GM12801 (cell line): Measurements from ENCODE around the gene SLC12A1.

Experiments used
- TF ChIP-seq, protein P1 (sequence below): IDR thresholded peaks from one replicate; pipeline ENCODE4 v1.5.1; 2011; ENCODE audit warnings: control low read depth; ENCODE audit not compliant: insufficient read length; ENCODE audit errors: extremely low read depth

Gene SLC12A1

DNA sequence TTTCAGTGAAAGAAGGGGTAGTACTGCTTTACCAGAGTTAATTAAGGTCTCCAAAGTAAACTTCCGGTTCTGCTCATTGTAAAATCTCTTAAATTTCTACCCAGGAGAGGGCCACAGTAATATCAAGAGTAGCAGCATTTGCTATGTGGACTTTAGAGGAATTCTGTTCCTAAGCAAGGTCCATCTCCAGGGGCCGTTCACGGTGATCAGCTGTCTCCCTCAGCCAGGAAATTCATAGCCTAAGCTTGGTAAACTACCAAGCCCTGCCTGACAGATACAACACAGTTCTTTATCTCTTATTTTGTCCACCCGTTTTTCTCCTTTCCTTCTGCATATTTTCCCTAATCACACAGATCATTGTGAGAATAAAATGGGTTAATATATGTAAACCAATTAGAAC is 127.4 kb downstream of the SLC12A1 start:
- TF ChIP-seq, protein P1, sequence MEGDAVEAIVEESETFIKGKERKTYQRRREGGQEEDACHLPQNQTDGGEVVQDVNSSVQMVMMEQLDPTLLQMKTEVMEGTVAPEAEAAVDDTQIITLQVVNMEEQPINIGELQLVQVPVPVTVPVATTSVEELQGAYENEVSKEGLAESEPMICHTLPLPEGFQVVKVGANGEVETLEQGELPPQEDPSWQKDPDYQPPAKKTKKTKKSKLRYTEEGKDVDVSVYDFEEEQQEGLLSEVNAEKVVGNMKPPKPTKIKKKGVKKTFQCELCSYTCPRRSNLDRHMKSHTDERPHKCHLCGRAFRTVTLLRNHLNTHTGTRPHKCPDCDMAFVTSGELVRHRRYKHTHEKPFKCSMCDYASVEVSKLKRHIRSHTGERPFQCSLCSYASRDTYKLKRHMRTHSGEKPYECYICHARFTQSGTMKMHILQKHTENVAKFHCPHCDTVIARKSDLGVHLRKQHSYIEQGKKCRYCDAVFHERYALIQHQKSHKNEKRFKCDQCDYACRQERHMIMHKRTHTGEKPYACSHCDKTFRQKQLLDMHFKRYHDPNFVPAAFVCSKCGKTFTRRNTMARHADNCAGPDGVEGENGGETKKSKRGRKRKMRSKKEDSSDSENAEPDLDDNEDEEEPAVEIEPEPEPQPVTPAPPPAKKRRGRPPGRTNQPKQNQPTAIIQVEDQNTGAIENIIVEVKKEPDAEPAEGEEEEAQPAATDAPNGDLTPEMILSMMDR = no peak

DNA sequence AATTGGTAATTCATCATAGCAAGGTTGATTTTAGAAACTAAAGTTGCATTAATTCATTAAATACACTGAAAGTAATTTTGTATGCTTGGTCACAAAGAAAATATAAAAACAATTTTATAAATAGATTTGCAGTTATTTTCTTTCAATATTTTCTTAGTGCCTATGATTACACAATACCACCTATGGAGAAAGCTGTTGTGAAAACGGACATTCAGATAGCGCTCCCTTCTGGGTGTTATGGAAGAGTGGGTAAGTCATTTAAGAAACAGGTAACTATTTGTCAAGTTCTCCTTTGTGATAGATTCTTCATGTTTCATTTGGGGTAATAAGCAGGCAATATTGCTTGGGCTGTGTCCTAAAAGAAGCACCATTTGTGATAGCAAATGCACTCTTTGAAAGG is 128.2 kb downstream of the SLC12A1 start:
- TF ChIP-seq, protein P1 = no peak

DNA sequence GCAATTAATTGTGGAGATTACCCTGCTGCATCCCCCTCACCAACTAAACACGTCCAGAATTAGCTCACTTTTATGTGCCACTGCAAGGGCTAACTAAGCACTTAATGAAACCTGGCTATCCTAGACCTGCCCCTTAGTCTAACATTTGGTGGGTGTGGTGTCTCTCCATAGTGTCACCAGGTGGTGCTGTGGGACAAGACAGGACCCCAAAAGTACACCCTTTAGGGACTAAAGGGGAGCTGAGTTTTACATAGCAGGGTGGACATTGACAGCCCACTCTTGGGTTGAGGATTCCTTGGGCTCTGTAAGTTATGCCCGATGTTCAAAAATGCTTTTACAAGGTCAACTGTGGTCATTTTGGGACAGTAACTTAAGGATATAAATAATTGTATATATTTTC is 130.8 kb downstream of the SLC12A1 start:
- TF ChIP-seq, protein P1 = no peak

DNA sequence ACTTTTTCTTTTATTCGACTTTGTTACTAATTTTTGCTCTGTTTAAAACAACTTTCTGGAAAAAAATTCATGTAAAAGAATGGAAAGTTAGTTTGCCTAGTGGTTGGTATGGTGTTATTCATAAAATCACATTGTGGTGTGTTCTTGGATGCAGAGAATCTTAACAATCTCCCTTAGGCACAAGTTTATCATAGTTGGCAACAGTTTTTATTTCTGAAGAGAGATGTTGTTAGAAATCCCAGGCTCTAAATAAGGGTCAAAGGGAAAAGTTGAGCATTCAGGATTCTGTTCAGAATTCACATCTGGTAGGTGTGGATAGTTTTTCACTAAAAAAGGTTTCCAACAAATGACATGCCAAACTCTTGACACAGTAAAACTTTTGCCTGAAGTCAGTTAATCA is 131.5 kb downstream of the SLC12A1 start:
- TF ChIP-seq, protein P1 = no peak

DNA sequence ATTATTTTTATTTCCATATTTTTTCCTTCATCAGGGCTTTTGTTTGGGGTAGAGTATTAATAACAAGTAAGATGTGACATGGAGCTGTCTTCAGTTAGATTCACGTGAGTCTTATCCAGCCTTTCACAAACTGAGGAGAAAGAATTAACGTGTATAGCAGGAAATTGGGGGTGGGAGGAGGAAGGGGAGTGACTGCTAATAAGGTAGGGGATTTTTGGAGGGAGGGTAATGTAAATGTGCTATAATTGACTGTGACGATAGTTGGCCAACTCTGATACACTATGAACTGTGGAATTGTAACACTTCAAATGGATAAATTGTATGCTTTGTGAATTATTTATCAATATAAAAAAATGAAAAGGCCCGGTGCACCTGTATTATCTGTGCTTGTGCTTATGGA is 134.0 kb downstream of the SLC12A1 start:
- TF ChIP-seq, protein P1 = no peak

DNA sequence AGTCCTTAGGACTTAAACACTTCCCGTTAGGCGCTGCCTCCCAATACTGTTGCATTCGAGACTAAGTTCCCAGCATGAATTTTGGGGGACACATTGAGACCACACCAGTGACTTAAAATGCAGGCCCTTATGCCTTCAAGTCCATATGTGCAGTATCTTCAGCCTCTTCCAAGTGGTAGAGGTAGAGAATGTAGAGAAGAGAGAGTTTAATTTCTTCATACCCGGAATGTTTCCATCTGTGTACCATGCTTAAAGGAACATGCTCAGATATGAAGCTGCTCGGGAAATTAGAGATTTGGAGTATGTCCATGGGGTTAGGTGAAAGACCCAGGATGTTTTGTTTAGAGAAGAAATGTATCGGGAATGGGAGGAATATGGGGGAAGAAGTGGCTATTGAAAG is 137.8 kb downstream of the SLC12A1 start:
- TF ChIP-seq, protein P1 = no peak

DNA sequence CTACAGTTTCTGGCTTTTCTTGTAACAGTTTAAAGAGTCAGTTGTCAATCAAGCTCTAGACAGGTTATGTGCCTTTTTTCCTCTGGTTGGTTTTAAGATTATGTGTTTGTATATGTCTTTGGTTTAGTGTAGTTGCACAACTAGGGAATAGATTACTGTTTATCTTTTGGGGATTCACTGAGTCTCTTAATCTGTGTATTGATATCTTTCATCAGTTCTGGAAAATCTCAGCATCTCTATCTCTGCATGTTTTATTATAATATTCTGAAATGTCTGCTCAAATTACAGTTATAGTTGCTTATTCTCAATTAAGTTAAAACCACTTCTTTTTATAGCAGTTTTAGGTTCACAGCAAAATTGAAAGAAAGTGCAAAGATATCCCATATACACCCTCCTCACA is 139.4 kb downstream of the SLC12A1 start:
- TF ChIP-seq, protein P1 = no peak
